ENCODE measurements around the gene ITGB1BP1.

Gene ITGB1BP1

GRCh38 chr2:9397201-9397600 lies 26.1 kb downstream of the ITGB1BP1 start:
- no peak for DNase-seq (ENCODE audit: low read depth)
- H3K4me3 ChIP-seq (ENCODE audit: low read depth, low read length): no peak overlapping the region
- no peak for TF ChIP-seq CTCF (IDR thresholded peaks at IDR 0.05; ENCODE audit: insufficient read depth, low read depth, low read length, missing control alignments)

GRCh38 chr2:9394816-9395215 lies 28.5 kb downstream of the ITGB1BP1 start:
- no peak for DNase-seq (ENCODE audit: low read depth)
- TF ChIP-seq CTCF (IDR thresholded peaks at IDR 0.05; ENCODE audit: insufficient read depth, low read depth, low read length, missing control alignments): no peak

GRCh38 chr2:9392898-9393765 lies 30.2 kb downstream of the ITGB1BP1 start:
- no peak overlapping the region for H3K4me3 ChIP-seq (ENCODE audit: low read depth, low read length)
- TF ChIP-seq CTCF (IDR thresholded peaks at IDR 0.05; ENCODE audit: insufficient read depth, low read depth, low read length, missing control alignments): no peak
- no peak for DNase-seq (ENCODE audit: low read depth)

More at GRCh38 chr2:9394816-9395215, 28.5 kb downstream of the ITGB1BP1 start:
- H3K4me3 ChIP-seq (ENCODE audit: low read depth, low read length): no peak overlapping the region

GRCh38 chr2:9391961-9392720 lies 31.2 kb downstream of the ITGB1BP1 start:
- no peak overlapping the region for H3K4me3 ChIP-seq (ENCODE audit: low read depth, low read length)
- no peak for TF ChIP-seq CTCF (IDR thresholded peaks at IDR 0.05; ENCODE audit: insufficient read depth, low read depth, low read length, missing control alignments)

DNA sequence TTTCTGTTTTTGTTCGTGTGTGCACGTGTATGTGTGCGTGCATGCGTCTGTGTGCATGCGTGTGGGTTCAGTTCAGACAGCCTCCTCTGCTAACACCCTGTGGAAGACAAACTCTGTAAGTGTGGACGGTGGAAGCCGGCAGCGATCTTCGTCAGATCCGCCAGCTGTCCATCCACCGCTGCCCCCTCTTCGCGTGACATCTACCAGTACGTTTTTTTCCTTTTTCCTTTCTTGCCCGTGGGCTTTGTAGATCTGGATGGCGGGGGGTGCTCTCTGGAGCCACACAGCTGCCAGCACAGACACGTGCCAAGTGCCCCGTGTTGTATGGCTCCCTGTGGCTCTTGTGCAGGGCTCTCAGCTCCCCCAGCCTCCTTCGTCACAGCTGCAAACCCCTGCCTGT lies 32.3 kb downstream of the ITGB1BP1 start:
- no peak for DNase-seq (ENCODE audit: low read depth)
- H3K4me3 ChIP-seq (ENCODE audit: low read depth, low read length): no peak overlapping the region
- no peak for TF ChIP-seq CTCF (IDR thresholded peaks at IDR 0.05; ENCODE audit: insufficient read depth, low read depth, low read length, missing control alignments)

More at GRCh38 chr2:9391961-9392720, 31.2 kb downstream of the ITGB1BP1 start:
- DNase-seq (ENCODE audit: low read depth): no peak

DNA sequence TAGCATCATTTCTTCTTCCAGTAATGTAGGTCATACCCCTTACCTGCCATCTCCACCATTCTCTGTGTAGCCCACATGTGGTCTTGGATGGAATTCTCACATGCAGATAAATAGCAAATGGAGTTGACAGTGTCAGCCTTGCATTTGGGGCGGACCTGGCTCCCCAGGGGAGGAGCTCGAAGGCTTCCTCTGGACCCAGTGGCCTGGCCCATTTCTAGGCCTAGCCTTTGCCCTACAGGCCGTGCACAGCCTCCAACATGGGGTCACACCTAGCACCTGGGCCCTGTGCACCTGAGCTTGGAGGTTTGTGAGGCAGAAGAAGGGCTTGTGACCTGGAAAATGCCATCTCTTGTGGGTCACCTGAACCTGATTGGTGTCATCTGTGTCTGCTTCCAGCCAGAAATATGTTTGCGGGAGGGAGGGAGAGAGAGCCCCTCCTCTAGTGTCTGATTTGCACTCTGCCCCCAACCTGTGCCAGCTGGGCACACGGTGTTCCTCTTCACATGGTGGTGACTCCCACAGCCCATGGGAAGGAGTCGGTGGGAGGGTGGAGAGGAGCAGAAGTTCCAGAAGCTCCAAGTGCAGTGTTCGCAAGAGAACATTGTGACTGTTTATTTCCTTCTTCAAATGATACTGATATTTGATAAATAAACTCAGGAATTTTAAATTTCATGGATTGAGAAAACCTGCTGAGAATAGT lies 33.0 kb downstream of the ITGB1BP1 start:
- no peak for DNase-seq (ENCODE audit: low read depth)
- TF ChIP-seq CTCF (IDR thresholded peaks at IDR 0.05; ENCODE audit: insufficient read depth, low read depth, low read length, missing control alignments): no peak
- H3K4me3 ChIP-seq (ENCODE audit: low read depth, low read length): no peak overlapping the region
